ENCODE results near the gene MEDAG. TPM values are rescaled to one million over a fixed set of nuclear protein-coding genes. Genes with fewer than 3 reads are reported as not detected.

Gene MEDAG
- total and polyA plus RNA-seq, 8 donors: 2.1 to 16.5 (median 3.8) TPM

DNA sequence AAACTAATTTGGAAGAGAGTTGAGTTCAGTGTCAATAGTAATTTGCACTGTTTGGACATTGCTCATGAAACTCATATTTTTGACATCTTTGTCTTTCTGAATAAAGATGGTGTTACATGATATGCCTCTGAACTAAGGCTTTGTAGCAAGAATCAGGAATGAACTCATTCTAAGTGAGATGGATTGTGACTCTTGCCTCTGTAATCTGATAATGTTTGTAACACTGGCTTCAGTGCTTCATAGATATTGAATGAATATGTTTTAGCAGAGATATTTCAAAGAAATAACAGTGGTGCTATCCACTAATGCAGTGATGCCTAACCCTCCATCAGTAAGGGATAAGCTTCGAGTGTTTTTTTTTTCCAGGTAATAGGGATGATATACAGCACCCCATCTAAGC is 59.3 kb downstream of the MEDAG start:
- no peaks in the 10 kb centered on the region for H3K9me3 ChIP-seq
- H3K27ac ChIP-seq: no peak overlapping the region
- no peaks in the 10 kb centered on the region for H3K36me3 ChIP-seq
- no peak for ATAC-seq
- intact Hi-C loops (cut with DNase I): no loop called here
- no peaks in the 10 kb centered on the region for H3K4me1 ChIP-seq
- H3K27me3 ChIP-seq: peaks cover 0 to 8% of the 10 kb centered on the region in 2 donors
- TF ChIP-seq, protein P1, sequence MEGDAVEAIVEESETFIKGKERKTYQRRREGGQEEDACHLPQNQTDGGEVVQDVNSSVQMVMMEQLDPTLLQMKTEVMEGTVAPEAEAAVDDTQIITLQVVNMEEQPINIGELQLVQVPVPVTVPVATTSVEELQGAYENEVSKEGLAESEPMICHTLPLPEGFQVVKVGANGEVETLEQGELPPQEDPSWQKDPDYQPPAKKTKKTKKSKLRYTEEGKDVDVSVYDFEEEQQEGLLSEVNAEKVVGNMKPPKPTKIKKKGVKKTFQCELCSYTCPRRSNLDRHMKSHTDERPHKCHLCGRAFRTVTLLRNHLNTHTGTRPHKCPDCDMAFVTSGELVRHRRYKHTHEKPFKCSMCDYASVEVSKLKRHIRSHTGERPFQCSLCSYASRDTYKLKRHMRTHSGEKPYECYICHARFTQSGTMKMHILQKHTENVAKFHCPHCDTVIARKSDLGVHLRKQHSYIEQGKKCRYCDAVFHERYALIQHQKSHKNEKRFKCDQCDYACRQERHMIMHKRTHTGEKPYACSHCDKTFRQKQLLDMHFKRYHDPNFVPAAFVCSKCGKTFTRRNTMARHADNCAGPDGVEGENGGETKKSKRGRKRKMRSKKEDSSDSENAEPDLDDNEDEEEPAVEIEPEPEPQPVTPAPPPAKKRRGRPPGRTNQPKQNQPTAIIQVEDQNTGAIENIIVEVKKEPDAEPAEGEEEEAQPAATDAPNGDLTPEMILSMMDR (IDR thresholded peaks at IDR 0.05): no peak
- H3K4me3 ChIP-seq: no peak overlapping the region
- DNase-seq: no peak

DNA sequence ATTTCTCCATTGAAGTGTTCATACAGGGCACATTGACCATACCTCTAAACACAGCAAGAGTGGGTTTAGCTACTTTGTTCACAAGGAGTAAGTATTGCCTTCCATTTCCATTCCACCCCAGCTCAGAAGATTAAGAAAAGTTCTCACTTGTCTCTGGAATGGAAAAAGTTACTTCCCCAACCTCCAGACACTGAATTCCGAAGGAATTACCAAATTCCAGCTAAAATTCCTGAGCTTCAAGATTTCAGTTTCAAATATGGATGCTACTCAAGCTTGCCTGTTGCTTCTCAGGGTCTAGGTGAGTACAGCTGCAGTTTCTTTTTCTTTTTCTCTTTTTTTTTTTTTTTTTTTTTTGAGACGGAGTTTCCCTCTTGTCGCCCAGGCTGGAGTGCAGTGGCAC is 60.0 kb downstream of the MEDAG start:
- Histone ChIP-seq H3K9me3 (no peaks in the 10 kb centered on the region), H3K36me3 (no peaks in the 10 kb centered on the region), H3K4me3 (no peak overlapping the region), H3K27ac (no peak overlapping the region), H3K4me1 (no peaks in the 10 kb centered on the region), H3K27me3 (peaks cover 0 to 11% of the 10 kb centered on the region in 2 donors)
- ATAC-seq (no peak), DNase-seq (no peak)
- TF ChIP-seq, protein P1 (IDR thresholded peaks at IDR 0.05): no peak
- intact Hi-C loops (cut with DNase I): no loop called here

- no peak overlapping the region for H3K4me3 ChIP-seq
- no peaks in the 10 kb centered on the region for H3K4me1 ChIP-seq
- peaks cover 0 to 17% of the 10 kb centered on the region in 2 donors for H3K27me3 ChIP-seq
- TF ChIP-seq, protein P1 (IDR thresholded peaks at IDR 0.05): no peak
- ATAC-seq: peak; percentile 77
- peak overlapping the region; percentile 14 to 37 for H3K27ac ChIP-seq
- no peaks in the 10 kb centered on the region for H3K36me3 ChIP-seq
- no peaks in the 10 kb centered on the region for H3K9me3 ChIP-seq
- DNase-seq: peak in 1 of 4 donors; percentile 33
- intact Hi-C loops (cut with DNase I): no loop called here
Measured at GRCh38 chr13:30968846-30969245, 62.8 kb downstream of the MEDAG start.

DNA sequence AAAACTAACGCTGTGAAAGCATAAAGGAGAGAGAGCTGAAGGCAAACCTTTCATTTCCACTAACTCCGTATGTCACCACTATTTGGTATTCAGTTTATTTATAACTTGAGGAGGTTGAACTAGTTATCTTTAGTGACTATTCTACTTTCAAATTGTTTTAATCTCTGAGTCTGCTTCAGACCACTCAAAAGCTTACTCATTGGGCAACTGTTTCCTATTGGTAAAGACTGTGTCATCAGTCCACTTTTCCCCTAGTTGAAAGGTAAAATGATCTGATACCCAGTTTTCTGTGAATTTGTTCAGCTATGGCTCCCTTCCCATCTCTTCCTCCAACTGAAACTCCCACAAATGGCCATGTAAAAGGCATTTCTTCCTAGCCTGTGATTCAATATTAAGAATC is 65.5 kb downstream of the MEDAG start:
- intact Hi-C loops (cut with DNase I): no loop called here
- no peak for DNase-seq
- TF ChIP-seq, protein P1 (IDR thresholded peaks at IDR 0.05): no peak
- Histone ChIP-seq H3K4me3 (no peak overlapping the region), H3K27ac (no peak overlapping the region), H3K4me1 (no peaks in the 10 kb centered on the region), H3K27me3 (peaks cover 0 to 12% of the 10 kb centered on the region in 2 donors), H3K9me3 (no peaks in the 10 kb centered on the region), H3K36me3 (no peaks in the 10 kb centered on the region)
- ATAC-seq: peak; percentile 9

GRCh38 chr13:30972888-30973377 is 66.9 kb downstream of the MEDAG start:
- no peaks in the 10 kb centered on the region for H3K36me3 ChIP-seq
- ATAC-seq: peak; percentile 71
- no peak overlapping the region for H3K27ac ChIP-seq
- H3K27me3 ChIP-seq: peaks cover 0 to 10% of the 10 kb centered on the region in 2 donors
- DNase-seq: peak in 2 of 4 donors; percentile 47 to 81
- H3K9me3 ChIP-seq: no peaks in the 10 kb centered on the region
- intact Hi-C loops (cut with DNase I): no loop called here
- H3K4me1 ChIP-seq: no peaks in the 10 kb centered on the region
- H3K4me3 ChIP-seq: no peak overlapping the region
- TF ChIP-seq, protein P1 (IDR thresholded peaks at IDR 0.05): no peak
